Mesendoderm (in vitro differentiated cells): ENCODE measurements around the gene SCUBE3.

Source experiments
- DNase-seq: peaks from one replicate; pipeline ENCODE4 v3.0.0; 2013
- H2AK5ac ChIP-seq: 2 replicates; pipeline ENCODE4 v1.6.1; 2013; ENCODE audit warnings: low read length, inconsistent platforms
- H2BK120ac ChIP-seq: 2 replicates; pipeline ENCODE4 v1.6.1; 2013; ENCODE audit warnings: low read depth, mild to moderate bottlenecking, low read length, moderate library complexity, mixed read lengths
- H2BK15ac ChIP-seq: replicated peaks from 2 replicates; pipeline ENCODE4 v1.6.1; 2013; ENCODE audit warnings: low read depth, mild to moderate bottlenecking, moderate library complexity
- H2BK5ac ChIP-seq: 2 replicates; pipeline ENCODE4 v1.6.1; 2013; ENCODE audit warnings: low read length, inconsistent platforms
- H3K18ac ChIP-seq: 2 replicates; pipeline ENCODE4 v1.6.1; 2013; ENCODE audit warnings: mild to moderate bottlenecking, low read length, mixed read lengths
- H3K23ac ChIP-seq: one replicate; pipeline ENCODE4 v1.6.1; 2013; ENCODE audit warnings: low read length
- H3K27ac ChIP-seq: 2 replicates; pipeline ENCODE4 v1.5.1; 2013; ENCODE audit warnings: low read depth, mild to moderate bottlenecking, inconsistent platforms, low read length, moderate library complexity
- H3K27me3 ChIP-seq: 2 replicates; pipeline ENCODE4 v1.6.1; 2013; ENCODE audit warnings: low read length, control low read depth, mild to moderate bottlenecking, inconsistent platforms; ENCODE audit not compliant: insufficient read depth, poor library complexity
- H3K36me3 ChIP-seq: 2 replicates; pipeline ENCODE4 v1.6.1; 2013; ENCODE audit warnings: low read length, inconsistent platforms; ENCODE audit not compliant: control insufficient read depth, insufficient read depth
- H3K4ac ChIP-seq: one replicate; pipeline ENCODE4 v1.6.1; 2013; ENCODE audit warnings: low read depth, mild to moderate bottlenecking, low read length, moderate library complexity
- H3K4me1 ChIP-seq: 2 replicates; pipeline ENCODE4 v1.6.1; 2013; ENCODE audit warnings: low read depth, low read length, inconsistent platforms; ENCODE audit not compliant: control insufficient read depth
- H3K4me2 ChIP-seq: 2 replicates; pipeline ENCODE4 v1.6.1; 2013; ENCODE audit warnings: low read length
- H3K4me3 ChIP-seq: 2 replicates; pipeline ENCODE4 v1.5.1; 2013; ENCODE audit warnings: mild to moderate bottlenecking, low read length
- H3K56ac ChIP-seq: one replicate; pipeline ENCODE4 v1.6.1; 2013; ENCODE audit warnings: low read length
- H3K79me1 ChIP-seq: 2 replicates; pipeline ENCODE4 v1.6.1; 2013; ENCODE audit warnings: low read length, inconsistent platforms
- H3K79me2 ChIP-seq: 2 replicates; pipeline ENCODE4 v1.6.1; 2013; ENCODE audit warnings: mild to moderate bottlenecking, low read length; ENCODE audit not compliant: control insufficient read depth, insufficient read depth
- H3K9ac ChIP-seq: 2 replicates; pipeline ENCODE4 v1.6.1; 2013; ENCODE audit warnings: low read length, inconsistent platforms
- H4K5ac ChIP-seq: one replicate; pipeline ENCODE4 v1.6.1; 2013; ENCODE audit warnings: low read length
- H4K8ac ChIP-seq: one replicate; pipeline ENCODE4 v1.6.1; 2013; ENCODE audit warnings: low read depth, mild to moderate bottlenecking, control low read depth, low read length, moderate library complexity
- WGBS: extraction: QIAGEN DNeasy Blood & Tissue Kit; methylation state at CpG from one replicate; pipeline ENCODE4 v1.1.7; 2013; ENCODE audit warnings: low lambda C conversion rate, missing lambda C conversion rate; ENCODE audit not compliant: insufficient coverage; ENCODE audit errors: extremely low coverage; 5-methylcytosine and 5-hydroxymethylcytosine counted together

Gene SCUBE3

DNA sequence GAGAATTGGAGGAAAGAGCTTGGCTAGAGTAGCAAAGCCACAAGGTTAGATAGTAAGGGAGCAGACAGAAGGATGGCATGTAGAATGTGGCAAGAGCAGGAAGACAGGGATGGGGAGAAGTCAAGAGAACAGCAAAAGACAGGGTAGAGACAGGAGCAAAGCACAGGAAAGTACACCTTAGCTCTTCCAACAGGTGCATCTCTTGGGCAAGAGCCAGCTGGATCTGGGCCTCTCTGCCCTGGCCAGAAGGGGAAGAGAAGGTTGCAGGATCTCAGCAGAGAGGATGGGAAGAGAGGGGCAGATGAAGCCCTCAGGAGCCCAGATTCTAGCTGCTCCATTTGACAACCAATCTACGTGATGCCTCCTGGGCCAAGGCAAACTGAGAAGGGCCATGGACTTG lies 16.7 kb downstream of the SCUBE3 start:
- Histone ChIP-seq H3K27me3 (no peaks in the 10 kb centered on the region), H3K79me2 (no peaks in the 10 kb centered on the region), H3K18ac (no peak overlapping the region), H3K4me1 (no peaks in the 10 kb centered on the region), H3K4me3 (no peak overlapping the region), H2BK15ac (no peak overlapping the region), H3K9ac (no peak overlapping the region), H2BK5ac (no peak overlapping the region), H3K36me3 (no peaks in the 10 kb centered on the region), H4K8ac (no peak overlapping the region), H2BK120ac (no peak overlapping the region), H3K4ac (no peak overlapping the region), H3K23ac (no peak overlapping the region), H3K79me1 (no peaks in the 10 kb centered on the region), H3K27ac (no peak overlapping the region), H3K56ac (no peak overlapping the region), H2AK5ac (no peak overlapping the region), H3K4me2 (no peak overlapping the region), H4K5ac (no peak overlapping the region)
- WGBS: no CpG with 5 or more reads among the region's 1 CpG
- DNase-seq: no peak

DNA sequence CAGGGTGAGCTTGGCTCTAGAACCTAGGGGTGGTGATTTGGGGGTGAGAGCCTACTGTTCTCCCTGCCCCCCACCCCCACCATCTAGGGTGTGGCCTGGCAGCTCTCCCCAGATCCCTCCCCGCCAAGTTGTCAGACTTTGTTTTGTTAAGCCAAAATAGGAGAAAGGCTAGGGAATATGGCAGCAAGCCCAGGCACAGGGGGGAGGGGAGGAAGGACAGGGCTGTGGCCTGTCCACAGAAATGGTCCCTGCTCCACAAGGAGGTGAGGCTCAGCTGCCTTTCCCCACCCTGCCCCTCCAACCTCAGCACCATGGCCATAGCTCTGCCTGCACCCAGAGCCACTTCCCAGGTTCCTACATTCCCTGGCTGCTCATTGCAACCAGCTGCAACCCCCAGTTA lies 17.2 kb downstream of the SCUBE3 start:
- no peaks in the 10 kb centered on the region for H3K79me2 ChIP-seq
- no peak overlapping the region for H3K56ac ChIP-seq
- no peak overlapping the region for H3K4ac ChIP-seq
- no peak overlapping the region for H3K9ac ChIP-seq
- no peak overlapping the region for H2BK5ac ChIP-seq
- H3K4me2 ChIP-seq: no peak overlapping the region
- no peak overlapping the region for H3K23ac ChIP-seq
- H4K8ac ChIP-seq: no peak overlapping the region
- H4K5ac ChIP-seq: no peak overlapping the region
- H2BK120ac ChIP-seq: no peak overlapping the region
- no peaks in the 10 kb centered on the region for H3K79me1 ChIP-seq
- H3K4me1 ChIP-seq: no peaks in the 10 kb centered on the region
- no peaks in the 10 kb centered on the region for H3K36me3 ChIP-seq
- H3K27ac ChIP-seq: no peak overlapping the region
- WGBS: no CpG with 5 or more reads among the region's 1 CpG
- no peak overlapping the region for H3K4me3 ChIP-seq
- H2BK15ac ChIP-seq: no peak overlapping the region
- H3K18ac ChIP-seq: no peak overlapping the region
- no peak overlapping the region for H2AK5ac ChIP-seq
- no peaks in the 10 kb centered on the region for H3K27me3 ChIP-seq
- no peak for DNase-seq

DNA sequence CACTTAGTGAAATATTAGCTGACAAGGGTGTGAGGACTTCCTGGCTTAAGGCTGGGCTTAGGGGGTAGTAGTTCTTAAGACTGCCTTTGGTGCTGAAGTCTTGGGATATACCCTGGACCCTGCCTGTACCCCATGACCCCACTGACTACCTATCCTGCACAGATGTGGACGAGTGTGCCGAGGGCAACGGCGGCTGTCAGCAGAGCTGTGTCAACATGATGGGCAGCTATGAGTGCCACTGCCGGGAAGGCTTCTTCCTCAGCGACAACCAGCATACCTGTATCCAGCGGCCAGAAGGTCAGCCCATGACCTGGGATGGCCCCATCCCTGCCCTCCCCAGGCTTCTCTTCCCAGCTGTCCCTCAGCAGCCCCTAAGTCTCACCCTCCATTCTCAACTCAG lies 17.8 kb downstream of the SCUBE3 start:
- Histone ChIP-seq H3K18ac (no peak overlapping the region), H4K5ac (no peak overlapping the region), H3K4me3 (no peak overlapping the region), H3K79me1 (no peaks in the 10 kb centered on the region), H3K79me2 (no peaks in the 10 kb centered on the region), H3K4me2 (no peak overlapping the region), H3K36me3 (no peaks in the 10 kb centered on the region), H3K56ac (no peak overlapping the region), H2BK120ac (no peak overlapping the region), H3K23ac (no peak overlapping the region), H3K27me3 (no peaks in the 10 kb centered on the region), H2BK5ac (no peak overlapping the region), H3K4me1 (no peaks in the 10 kb centered on the region), H2AK5ac (no peak overlapping the region), H3K9ac (no peak overlapping the region), H4K8ac (no peak overlapping the region), H2BK15ac (no peak overlapping the region), H3K27ac (no peak overlapping the region), H3K4ac (no peak overlapping the region)
- no peak for DNase-seq
- no CpG with 5 or more reads among the region's 7 CpGs for WGBS

DNA sequence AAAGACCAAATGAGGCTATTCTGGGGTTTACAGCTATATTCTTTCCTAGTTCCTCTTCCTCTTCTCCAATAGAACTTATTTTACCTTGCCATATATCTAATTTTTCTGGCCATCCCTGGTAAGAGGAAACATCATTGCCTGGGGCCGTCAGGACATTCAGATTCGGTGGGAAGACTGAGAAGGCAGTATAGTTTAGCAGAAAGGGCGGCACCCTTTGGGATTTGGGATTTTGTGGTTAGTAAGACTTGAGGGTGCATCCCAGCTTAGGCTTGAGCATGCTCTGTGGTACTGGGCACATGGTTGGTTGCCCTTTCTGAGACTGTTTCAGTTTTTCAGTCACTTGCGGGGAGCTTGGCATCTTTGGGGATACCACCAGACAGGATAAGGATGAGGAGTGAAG lies 21.1 kb downstream of the SCUBE3 start:
- Histone ChIP-seq H3K4me3 (no peak overlapping the region), H2BK5ac (no peak overlapping the region), H3K27ac (no peak overlapping the region), H3K4me2 (no peak overlapping the region), H3K4me1 (peaks cover 23% of the 10 kb centered on the region), H3K79me1 (no peaks in the 10 kb centered on the region), H3K4ac (no peak overlapping the region), H2BK15ac (no peak overlapping the region), H3K36me3 (no peaks in the 10 kb centered on the region), H3K27me3 (no peaks in the 10 kb centered on the region), H2BK120ac (no peak overlapping the region), H2AK5ac (no peak overlapping the region), H3K23ac (no peak overlapping the region), H4K5ac (no peak overlapping the region), H4K8ac (no peak overlapping the region), H3K56ac (no peak overlapping the region), H3K9ac (no peak overlapping the region), H3K18ac (no peak overlapping the region), H3K79me2 (no peaks in the 10 kb centered on the region)
- no CpG with 5 or more reads among the region's 4 CpGs for WGBS
- no peak for DNase-seq

DNA sequence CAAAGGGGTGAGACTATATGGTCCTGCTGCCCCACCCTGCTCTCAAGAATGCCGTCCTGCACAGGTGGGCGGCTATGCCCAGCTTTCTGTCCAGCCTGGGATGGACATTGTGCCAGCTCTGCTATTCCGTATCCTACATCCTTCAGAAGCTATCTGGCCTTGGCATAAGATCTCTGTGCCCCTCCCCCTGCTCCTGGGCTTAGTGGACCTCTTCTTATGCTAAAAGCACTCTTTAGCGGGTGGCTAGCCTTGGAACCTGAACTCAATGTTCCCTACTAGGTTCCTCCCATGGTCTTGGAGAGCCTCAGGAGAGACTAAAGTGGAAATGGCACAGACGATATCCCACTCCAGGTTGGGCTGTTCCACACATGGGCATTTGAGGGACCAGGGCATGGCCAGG lies 22.5 kb downstream of the SCUBE3 start:
- Histone ChIP-seq H3K79me2 (no peaks in the 10 kb centered on the region), H3K4me3 (no peak overlapping the region), H3K4ac (no peak overlapping the region), H3K27me3 (no peaks in the 10 kb centered on the region), H3K4me2 (no peak overlapping the region), H3K9ac (no peak overlapping the region), H3K18ac (no peak overlapping the region), H3K23ac (no peak overlapping the region), H3K4me1 (peaks cover 25% of the 10 kb centered on the region), H2BK120ac (no peak overlapping the region), H4K5ac (no peak overlapping the region), H2AK5ac (no peak overlapping the region), H4K8ac (no peak overlapping the region), H3K27ac (no peak overlapping the region), H3K56ac (no peak overlapping the region), H2BK5ac (no peak overlapping the region), H2BK15ac (no peak overlapping the region), H3K79me1 (no peaks in the 10 kb centered on the region), H3K36me3 (no peaks in the 10 kb centered on the region)
- no peak for DNase-seq
- no CpG with 5 or more reads among the region's 5 CpGs for WGBS

DNA sequence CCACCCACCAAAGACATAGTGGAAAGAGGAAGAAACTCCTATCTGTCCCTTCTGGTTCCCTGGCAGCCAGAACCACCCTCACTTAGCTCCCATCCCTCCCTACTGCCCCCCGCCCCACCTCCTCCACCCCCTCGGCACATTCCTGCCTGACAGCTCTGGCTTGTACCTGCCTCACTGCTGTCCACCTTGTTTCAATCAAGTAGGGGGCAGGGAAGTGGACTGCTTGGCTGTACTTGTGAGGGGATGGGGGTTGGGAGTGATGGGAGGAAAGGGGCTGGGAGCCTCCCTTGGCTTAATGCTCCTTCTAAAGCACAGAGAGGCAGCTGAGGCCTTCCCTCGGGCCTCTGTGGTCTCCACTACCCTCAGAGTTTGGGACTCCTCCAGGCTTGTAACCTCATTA lies 23.7 kb downstream of the SCUBE3 start:
- no peak overlapping the region for H3K18ac ChIP-seq
- H2AK5ac ChIP-seq: no peak overlapping the region
- no CpG with 5 or more reads among the region's 3 CpGs for WGBS
- H3K36me3 ChIP-seq: no peaks in the 10 kb centered on the region
- H4K5ac ChIP-seq: no peak overlapping the region
- no peak overlapping the region for H3K23ac ChIP-seq
- no peak overlapping the region for H4K8ac ChIP-seq
- no peak overlapping the region for H2BK120ac ChIP-seq
- H3K4me2 ChIP-seq: no peak overlapping the region
- H3K9ac ChIP-seq: no peak overlapping the region
- H3K4me3 ChIP-seq: no peak overlapping the region
- H3K4ac ChIP-seq: no peak overlapping the region
- H2BK5ac ChIP-seq: no peak overlapping the region
- no peak overlapping the region for H3K27ac ChIP-seq
- no peak for DNase-seq
- no peaks in the 10 kb centered on the region for H3K79me2 ChIP-seq
- no peaks in the 10 kb centered on the region for H3K79me1 ChIP-seq
- no peak overlapping the region for H3K56ac ChIP-seq
- no peaks in the 10 kb centered on the region for H3K27me3 ChIP-seq
- no peak overlapping the region for H2BK15ac ChIP-seq
- H3K4me1 ChIP-seq: peaks cover 25% of the 10 kb centered on the region
